BLaER1 treated with 17β-estradiol and CSF1 and Interleukin-3, amounts not matched to agents 10 nM and 100 nM (cell line): Measurements from ENCODE around the gene NARF.

ENCODE experiments used
- H3K27ac ChIP-seq, 11 experiments: shearing (Covaris generic); formaldehyde crosslinking; 2 replicates each; pipeline ENCODE4 v1.8.1; 2022
- H3K27me3 ChIP-seq, 11 experiments: shearing (Covaris generic); formaldehyde crosslinking; 2 replicates each; pipeline ENCODE4 v1.8.1; 2022
- H3K36me3 ChIP-seq, 11 experiments: shearing (Covaris generic); formaldehyde crosslinking; 2 replicates each; pipeline ENCODE4 v1.8.1; 2022
- H3K4me1 ChIP-seq, 10 experiments: shearing (Covaris generic); formaldehyde crosslinking; 2 replicates each; pipeline ENCODE4 v1.8.1; 2022
- H3K4me2 ChIP-seq, 11 experiments: shearing (Covaris generic); formaldehyde crosslinking; 2 replicates each; pipeline ENCODE4 v1.8.1; 2022
- H3K4me3 ChIP-seq, 10 experiments: shearing (Covaris generic); formaldehyde crosslinking; 2 replicates each; pipeline ENCODE4 v1.8.1; 2022
- H3K9ac ChIP-seq, 11 experiments: shearing (Covaris generic); formaldehyde crosslinking; 2 replicates each; pipeline ENCODE4 v1.8.1; 2022
- H3K9me3 ChIP-seq, 11 experiments: shearing (Covaris generic); formaldehyde crosslinking; replicated peaks in 1 of 11; 2 replicates each; pipeline ENCODE4 v1.8.1; 2022
- H4K20me1 ChIP-seq, 11 experiments: shearing (Covaris generic); formaldehyde crosslinking; 2 replicates each; pipeline ENCODE4 v1.8.1; 2022
- Cebpa-rat ChIP-seq, 11 experiments: shearing (Covaris generic); IDR thresholded peaks; 2 replicates each; pipeline ENCODE4 v1.8.1; 2022

The NARF gene

GRCh38 chr17:82428546-82428945 lies 30.0 kb upstream of the NARF start:
- Histone ChIP-seq H3K4me2 (peak overlapping the region; percentile 62 to 94 (median 77)), H3K9ac (no peak overlapping the region), H3K27ac (peak overlapping the region in 5 of 11 experiments; percentile 18 to 70 (median 49); a peak in 7 of 22 replicates), H3K4me3 (peak overlapping the region in 2 of 10 experiments; percentile 47 to 51; a peak in 4 of 20 replicates), H3K36me3 (peaks cover 0 to 32% (median 4%) of the 10 kb centered on the region in 11 experiments; a peak in 6 of 22 replicates), H3K4me1 (peaks cover 24 to 48% (median 35%) of the 10 kb centered on the region in 10 experiments), H4K20me1 (0 out of 22 replicates have a peak, but pooled peaks cover 0 to 4% (median 0%) of the 10 kb centered on the region in 11 experiments), H3K27me3 (no peaks in the 10 kb centered on the region), H3K9me3 (no peaks in the 10 kb centered on the region)
- TF ChIP-seq Cebpa-rat (IDR thresholded peaks at IDR 0.05), result no peak

- no peaks in the 10 kb centered on the region for H3K9me3 ChIP-seq
- no peaks in the 10 kb centered on the region for H3K27me3 ChIP-seq
- H4K20me1 ChIP-seq, result no peaks in the 10 kb centered on the region
- H3K36me3 ChIP-seq, result peaks cover 0 to 27% (median 0%) of the 10 kb centered on the region in 11 experiments; a peak in 5 of 22 replicates
- peak overlapping the region in 10 of 11 experiments; percentile 22 to 70 (median 56); a peak in 18 of 22 replicates for H3K27ac ChIP-seq
- H3K4me3 ChIP-seq, result peak overlapping the region in 4 of 10 experiments; percentile 20 to 51 (median 41); a peak in 3 of 20 replicates
- H3K4me1 ChIP-seq, result peaks cover 37 to 60% (median 46%) of the 10 kb centered on the region in 10 experiments
- H3K4me2 ChIP-seq, result peak overlapping the region; percentile 62 to 94 (median 77)
- no peak for TF ChIP-seq Cebpa-rat (IDR thresholded peaks at IDR 0.05)
- peak overlapping the region in 5 of 11 experiments; percentile 4 to 38 (median 21); a peak in 4 of 22 replicates for H3K9ac ChIP-seq
These were observed 28.7 kb upstream of the NARF start for GRCh38 chr17:82429824-82430223.

- H3K27ac ChIP-seq, result no peak overlapping the region
- no peaks in the 10 kb centered on the region for H3K27me3 ChIP-seq
- H3K9me3 ChIP-seq, result no peaks in the 10 kb centered on the region
- no peak for TF ChIP-seq Cebpa-rat (IDR thresholded peaks at IDR 0.05)
- peaks cover 46 to 82% (median 66%) of the 10 kb centered on the region in 10 experiments for H3K4me1 ChIP-seq
- peak overlapping the region in 6 of 11 experiments; percentile 2 to 24 (median 12); a peak in 3 of 22 replicates for H3K4me2 ChIP-seq
- no peak overlapping the region for H3K4me3 ChIP-seq
- H3K36me3 ChIP-seq, result peaks cover 0 to 37% (median 8%) of the 10 kb centered on the region in 11 experiments; a peak in 17 of 22 replicates
- no peak overlapping the region for H3K9ac ChIP-seq
- peaks cover 0 to 11% (median 0%) of the 10 kb centered on the region in 11 experiments; a peak in 1 of 22 replicates for H4K20me1 ChIP-seq
These were observed 26.5 kb upstream of the NARF start for GRCh38 chr17:82432017-82432416.

- H3K27ac ChIP-seq, result peak overlapping the region in 2 of 11 experiments; percentile 9 to 23; a peak in 2 of 22 replicates
- H4K20me1 ChIP-seq, result peaks cover 0 to 15% (median 0%) of the 10 kb centered on the region in 11 experiments; a peak in 4 of 22 replicates
- peaks cover 0 to 51% (median 16%) of the 10 kb centered on the region in 11 experiments; a peak in 17 of 22 replicates for H3K36me3 ChIP-seq
- H3K27me3 ChIP-seq, result no peaks in the 10 kb centered on the region
- peak overlapping the region in 2 of 11 experiments; percentile 18 to 53; a peak in 1 of 22 replicates for H3K9ac ChIP-seq
- H3K4me1 ChIP-seq, result peaks cover 42 to 85% (median 66%) of the 10 kb centered on the region in 10 experiments
- no peak for TF ChIP-seq Cebpa-rat (IDR thresholded peaks at IDR 0.05)
- no peaks in the 10 kb centered on the region for H3K9me3 ChIP-seq
- peak overlapping the region; percentile 79 to 88 (median 84); a peak in 21 of 22 replicates for H3K4me2 ChIP-seq
- no peak overlapping the region for H3K4me3 ChIP-seq
These were observed 24.9 kb upstream of the NARF start for GRCh38 chr17:82433560-82434215.

GRCh38 chr17:82434216-82434565 lies 24.4 kb upstream of the NARF start:
- H4K20me1 ChIP-seq, result peaks cover 0 to 20% (median 0%) of the 10 kb centered on the region in 11 experiments; a peak in 5 of 22 replicates
- H3K36me3 ChIP-seq, result peaks cover 0 to 56% (median 17%) of the 10 kb centered on the region in 11 experiments; a peak in 17 of 22 replicates
- H3K4me2 ChIP-seq, result peak overlapping the region; percentile 79 to 88 (median 84)
- peak overlapping the region in 5 of 11 experiments; percentile 9 to 44 (median 27); a peak in 5 of 22 replicates for H3K27ac ChIP-seq
- H3K4me1 ChIP-seq, result peaks cover 40 to 85% (median 66%) of the 10 kb centered on the region in 10 experiments
- TF ChIP-seq Cebpa-rat (IDR thresholded peaks at IDR 0.05), result no peak
- H3K9me3 ChIP-seq, result no peaks in the 10 kb centered on the region
- peak overlapping the region in 2 of 10 experiments; percentile 21 to 41; a peak in 1 of 20 replicates for H3K4me3 ChIP-seq
- H3K27me3 ChIP-seq, result no peaks in the 10 kb centered on the region
- H3K9ac ChIP-seq, result peak overlapping the region in 8 of 11 experiments; percentile 18 to 53 (median 38); a peak in 5 of 22 replicates

DNA sequence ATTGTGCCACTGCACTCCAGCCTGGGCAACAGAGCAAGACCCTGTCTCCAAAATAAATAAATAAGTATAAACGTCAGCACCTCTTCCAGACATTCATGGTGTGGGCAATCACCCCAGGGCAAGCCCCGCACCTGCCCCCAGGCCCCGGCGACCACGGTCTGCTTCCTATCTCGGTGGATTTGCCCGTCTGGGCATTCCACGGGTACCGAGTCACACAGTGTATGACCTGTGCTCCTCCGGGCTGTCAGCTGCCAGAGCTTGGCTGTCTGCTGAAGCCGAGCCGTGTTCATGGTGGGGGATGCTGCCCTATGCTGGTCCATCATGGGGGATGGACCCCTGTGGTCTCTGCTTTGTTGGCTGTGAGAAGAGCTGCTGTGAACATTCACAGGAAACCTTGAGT lies 23.4 kb upstream of the NARF start:
- no peak for TF ChIP-seq Cebpa-rat (IDR thresholded peaks at IDR 0.05)
- Histone ChIP-seq H3K9ac (peak overlapping the region in 4 of 11 experiments; percentile 2 to 38 (median 30); a peak in 4 of 22 replicates), H3K36me3 (peaks cover 0 to 64% (median 20%) of the 10 kb centered on the region in 11 experiments; a peak in 18 of 22 replicates), H3K27me3 (no peaks in the 10 kb centered on the region), H3K27ac (peak overlapping the region in 3 of 11 experiments; percentile 2 to 25 (median 6); a peak in 2 of 22 replicates), H3K4me2 (peak overlapping the region; percentile 79 to 88 (median 84)), H3K4me1 (peaks cover 40 to 85% (median 66%) of the 10 kb centered on the region in 10 experiments), H3K9me3 (no peaks in the 10 kb centered on the region), H4K20me1 (peaks cover 4 to 30% (median 9%) of the 10 kb centered on the region in 11 experiments; a peak in 15 of 22 replicates), H3K4me3 (no peak overlapping the region)

- H3K9me3 ChIP-seq, result no peaks in the 10 kb centered on the region
- H3K36me3 ChIP-seq, result peaks cover 0 to 66% (median 20%) of the 10 kb centered on the region in 11 experiments; a peak in 18 of 22 replicates
- H3K27me3 ChIP-seq, result no peaks in the 10 kb centered on the region
- peak overlapping the region in 6 of 11 experiments; percentile 2 to 38 (median 28); a peak in 5 of 22 replicates for H3K9ac ChIP-seq
- H4K20me1 ChIP-seq, result peaks cover 10 to 37% (median 17%) of the 10 kb centered on the region in 11 experiments; a peak in 15 of 22 replicates
- TF ChIP-seq Cebpa-rat (IDR thresholded peaks at IDR 0.05), result no peak
- H3K4me3 ChIP-seq, result no peak overlapping the region
- H3K4me2 ChIP-seq, result peak overlapping the region; percentile 79 to 88 (median 84); a peak in 20 of 22 replicates
- peaks cover 45 to 85% (median 70%) of the 10 kb centered on the region in 10 experiments for H3K4me1 ChIP-seq
- peak overlapping the region in 3 of 11 experiments; percentile 2 to 25 (median 6); a peak in 4 of 22 replicates for H3K27ac ChIP-seq
These were observed 22.6 kb upstream of the NARF start for GRCh38 chr17:82435601-82436583.
